Ishikawa (cell line): ENCODE results near the gene TSPAN4.

Experiments
- CEBPB ChIP-seq: IDR thresholded peaks from 2 replicates; pipeline ENCODE4 v1.6.1; 2012
- CREB1 ChIP-seq: IDR thresholded peaks from 2 replicates; pipeline ENCODE4 v1.6.1; 2012; ENCODE audit warnings: low read depth
- EGR1 ChIP-seq: IDR thresholded peaks from 2 replicates; pipeline ENCODE4 v1.6.1; 2012
- FOXM1 ChIP-seq: IDR thresholded peaks from 2 replicates; pipeline ENCODE4 v1.6.1; 2012; ENCODE audit warnings: low read depth, borderline replicate concordance
- MAX ChIP-seq: IDR thresholded peaks from 2 replicates; pipeline ENCODE4 v1.6.1; 2012
- NFIC ChIP-seq: IDR thresholded peaks from 2 replicates; pipeline ENCODE4 v1.6.1; 2012
- RAD21 ChIP-seq: IDR thresholded peaks from 2 replicates; pipeline ENCODE4 v1.6.1; 2012; ENCODE audit warnings: low read depth
- REST ChIP-seq: IDR thresholded peaks from 2 replicates; pipeline ENCODE4 v1.6.1; 2012; ENCODE audit warnings: low read depth, mild to moderate bottlenecking
- TAF1 ChIP-seq: IDR thresholded peaks from 2 replicates; pipeline ENCODE4 v1.6.1; 2012; ENCODE audit warnings: low read depth, mild to moderate bottlenecking
- TCF12 ChIP-seq: IDR thresholded peaks from 2 replicates; pipeline ENCODE4 v1.6.1; 2012; ENCODE audit warnings: low read depth
- TEAD4 ChIP-seq: IDR thresholded peaks from 2 replicates; pipeline ENCODE4 v1.6.1; 2012
- USF1 ChIP-seq: IDR thresholded peaks from 2 replicates; pipeline ENCODE4 v1.6.1; 2012
- YY1 ChIP-seq: IDR thresholded peaks from 2 replicates; pipeline ENCODE4 v1.6.1; 2012; ENCODE audit warnings: low read depth
- ZBTB7A ChIP-seq: IDR thresholded peaks from 2 replicates; pipeline ENCODE4 v1.6.1; 2012; ENCODE audit warnings: low read depth

The TSPAN4 gene

GRCh38 chr11:898143-898511, 55.5 kb downstream of the TSPAN4 start:
- TF ChIP-seq RAD21 (peak; percentile 49; the same call in 1 of the 2 replicates), FOXM1 (no peak), YY1 (no peak)

- TF ChIP-seq CREB1: no peak
- 0 out of 2 replicates have a peak, but pooled peaks have one; percentile 3 for TF ChIP-seq ZBTB7A
- no peak for TF ChIP-seq TCF12
- TF ChIP-seq RAD21: peak; percentile 52
- TF ChIP-seq USF1: peak; percentile 59
Measured at GRCh38 chr11:898540-899190, 56.0 kb downstream of the TSPAN4 start.

- TF ChIP-seq TCF12 (no peak), TEAD4 (no peak), MAX (no peak), CEBPB (no peak), FOXM1 (no peak), ZBTB7A (no peak), YY1 (no peak), RAD21 (no peak), NFIC (no peak), USF1 (no peak), EGR1 (no peak), CREB1 (no peak), TAF1 (no peak), REST (no peak)
Measured at GRCh38 chr11:899724-900123, 57.1 kb downstream of the TSPAN4 start.

GRCh38 chr11:900545-900944, 57.9 kb downstream of the TSPAN4 start:
- no peak for TF ChIP-seq REST
- no peak for TF ChIP-seq CEBPB
- no peak for TF ChIP-seq TCF12
- no peak for TF ChIP-seq USF1

- TF ChIP-seq TCF12: no peak
- no peak for TF ChIP-seq EGR1
- no peak for TF ChIP-seq CEBPB
Measured at GRCh38 chr11:901452-902061, 58.9 kb downstream of the TSPAN4 start.

GRCh38 chr11:904380-904779, 61.7 kb downstream of the TSPAN4 start:
- no peak for TF ChIP-seq TCF12
- TF ChIP-seq REST: no peak
- no peak for TF ChIP-seq ZBTB7A
- no peak for TF ChIP-seq NFIC
- TF ChIP-seq USF1: no peak
- TF ChIP-seq TAF1: no peak
- TF ChIP-seq RAD21: no peak
- no peak for TF ChIP-seq CREB1
